H9 (cell line): Measurements from ENCODE around the gene WDR64. TPM values are rescaled to one million over a fixed set of nuclear protein-coding genes. Genes with fewer than 3 reads are reported as not detected.

ENCODE experiments used
- DNase-seq: peaks from one replicate; pipeline ENCODE4 v3.0.0-alpha.2; 2017
- H2AFZ ChIP-seq: one replicate; pipeline ENCODE4 v1.6.1; 2013; ENCODE audit warnings: mild to moderate bottlenecking, low read length, control low read depth, moderate library complexity
- H2AK5ac ChIP-seq: 2 replicates; pipeline ENCODE4 v1.6.1; 2013; ENCODE audit warnings: low read length, control low read depth, mixed read lengths; ENCODE audit not compliant: insufficient read length
- H2BK120ac ChIP-seq: one replicate; pipeline ENCODE4 v1.6.1; 2013; ENCODE audit warnings: low read depth, mild to moderate bottlenecking, low read length, control low read depth, inconsistent platforms; ENCODE audit not compliant: poor library complexity, severe bottlenecking
- H2BK12ac ChIP-seq: 2 replicates; pipeline ENCODE4 v1.6.1; 2013; ENCODE audit warnings: low read length, control low read depth, mixed read lengths, low read depth; ENCODE audit not compliant: insufficient read length
- H2BK15ac ChIP-seq: 2 replicates; pipeline ENCODE4 v1.6.1; 2013; ENCODE audit warnings: low read depth, low read length, control low read depth
- H2BK20ac ChIP-seq: one replicate; pipeline ENCODE4 v1.6.1; 2013; ENCODE audit warnings: low read depth, mild to moderate bottlenecking, low read length, control low read depth, inconsistent platforms; ENCODE audit not compliant: poor library complexity, severe bottlenecking
- H2BK5ac ChIP-seq: 2 replicates; pipeline ENCODE4 v1.6.1; 2013; ENCODE audit warnings: low read length, control low read depth, mixed read lengths; ENCODE audit not compliant: insufficient read length
- H3K14ac ChIP-seq: 2 replicates; pipeline ENCODE4 v1.6.1; 2013; ENCODE audit warnings: low read length, control low read depth; ENCODE audit not compliant: insufficient read depth
- H3K18ac ChIP-seq: 2 replicates; pipeline ENCODE4 v1.6.1; 2013; ENCODE audit warnings: low read depth, mild to moderate bottlenecking, mixed read lengths, low read length, control low read depth; ENCODE audit not compliant: insufficient read length
- H3K23ac ChIP-seq: 2 replicates; pipeline ENCODE4 v1.6.1; 2013; ENCODE audit warnings: low read length, control low read depth, mixed read lengths, low read depth; ENCODE audit not compliant: insufficient read length
- H3K23me2 ChIP-seq: 2 replicates; pipeline ENCODE4 v1.6.1; 2013; ENCODE audit warnings: low read depth, mild to moderate bottlenecking, mixed read lengths, low read length, control low read depth; ENCODE audit not compliant: insufficient read length, poor library complexity, severe bottlenecking
- H3K27ac ChIP-seq: 2 replicates; pipeline ENCODE4 v1.5.1; 2013; ENCODE audit warnings: low read length, control low read depth, mixed read lengths, low read depth; ENCODE audit not compliant: insufficient read length
- H3K27me3 ChIP-seq: 2 replicates; pipeline ENCODE4 v1.6.1; 2013; ENCODE audit warnings: low read length, control low read depth, inconsistent platforms; ENCODE audit not compliant: insufficient read depth
- H3K4ac ChIP-seq: 2 replicates; pipeline ENCODE4 v1.6.1; 2013; ENCODE audit warnings: low read depth, mild to moderate bottlenecking, control low read depth, inconsistent platforms, low read length, moderate library complexity
- H3K4me1 ChIP-seq: 2 replicates; pipeline ENCODE4 v1.6.1; 2013; ENCODE audit warnings: low read length, control low read depth, inconsistent platforms; ENCODE audit not compliant: insufficient read depth
- H3K4me2 ChIP-seq: 2 replicates; pipeline ENCODE4 v1.6.1; 2013; ENCODE audit warnings: low read length, control low read depth, mixed read lengths; ENCODE audit not compliant: insufficient read length, insufficient read depth
- H3K56ac ChIP-seq: 2 replicates; pipeline ENCODE4 v1.6.1; 2013; ENCODE audit warnings: low read depth, mild to moderate bottlenecking, mixed read lengths, low read length, control low read depth; ENCODE audit not compliant: insufficient read length
- H3K79me1 ChIP-seq: 2 replicates; pipeline ENCODE4 v1.6.1; 2013; ENCODE audit warnings: low read depth, mild to moderate bottlenecking, moderate library complexity, low read length, control low read depth, inconsistent platforms; ENCODE audit not compliant: insufficient read depth, poor library complexity, severe bottlenecking
- H3K79me2 ChIP-seq: 2 replicates; pipeline ENCODE4 v1.6.1; 2013; ENCODE audit warnings: low read length, control low read depth, inconsistent platforms; ENCODE audit not compliant: insufficient read depth
- H3K9ac ChIP-seq: 2 replicates; pipeline ENCODE4 v1.6.1; 2013; ENCODE audit warnings: low read length, control low read depth, mixed read lengths; ENCODE audit not compliant: insufficient read length; ENCODE audit errors: extremely low read depth
- H3K9me3 ChIP-seq: one replicate; pipeline ENCODE4 v1.6.1; 2013; ENCODE audit warnings: low read depth, low read length, inconsistent platforms; ENCODE audit not compliant: control insufficient read depth
- H3T11ph ChIP-seq: one replicate; pipeline ENCODE4 v1.6.1; 2013; ENCODE audit warnings: mild to moderate bottlenecking, low read length, control low read depth, inconsistent platforms
- H4K20me1 ChIP-seq: one replicate; pipeline ENCODE4 v1.6.1; 2013; ENCODE audit not compliant: control insufficient read depth, insufficient read length, insufficient read depth
- H4K5ac ChIP-seq: 2 replicates; pipeline ENCODE4 v1.6.1; 2013; ENCODE audit warnings: low read depth, mild to moderate bottlenecking, mixed read lengths, low read length, control low read depth; ENCODE audit not compliant: insufficient read length
- H4K8ac ChIP-seq: replicated peaks from 2 replicates; pipeline ENCODE4 v1.6.1; 2013; ENCODE audit warnings: low read length, control low read depth, mixed read lengths, low read depth; ENCODE audit not compliant: insufficient read length
- H4K91ac ChIP-seq: 2 replicates; pipeline ENCODE4 v1.6.1; 2013; ENCODE audit warnings: low read depth, mild to moderate bottlenecking, moderate library complexity, mixed read lengths, low read length, control low read depth; ENCODE audit not compliant: insufficient read length
- H3K27ac Mint-ChIP-seq, 3 experiments: 2 replicates in 2 of 3; 3 replicates in 1 of 3; pipeline ENCODE4 v1.8.0; 2020 to 2021; ENCODE audit warnings: mixed read lengths in 3 of 3, mild to moderate bottlenecking in 1 of 3, moderate library complexity in 1 of 3
- H3K27me3 Mint-ChIP-seq: 2 replicates; pipeline ENCODE4 v1.8.0; 2021; ENCODE audit warnings: low read depth, mild to moderate bottlenecking, moderate library complexity, mixed read lengths
- H3K36me3 Mint-ChIP-seq, 3 experiments: 2 replicates in 2 of 3; 3 replicates in 1 of 3; pipeline ENCODE4 v1.8.0; 2020 to 2021; ENCODE audit warnings: low read depth in 3 of 3, mixed read lengths in 3 of 3; ENCODE audit not compliant: insufficient read depth in 1 of 3
- H3K4me1 Mint-ChIP-seq, 2 experiments: 2 replicates each; pipeline ENCODE4 v1.8.0; 2020; ENCODE audit warnings: mixed read lengths in 2 of 2
- H3K4me3 Mint-ChIP-seq, 2 experiments: 2 replicates in 1 of 2; 3 replicates in 1 of 2; pipeline ENCODE4 v1.8.0; 2020 to 2021; ENCODE audit warnings: mild to moderate bottlenecking in 2 of 2, mixed read lengths in 2 of 2, moderate library complexity in 1 of 2
- H3K9me3 Mint-ChIP-seq, 2 experiments: 2 replicates in 1 of 2; 3 replicates in 1 of 2; pipeline ENCODE4 v1.8.0; 2020; ENCODE audit warnings: mild to moderate bottlenecking in 2 of 2, mixed read lengths in 2 of 2, moderate library complexity in 1 of 2
- CTCF ChIP-seq: fragments of 200-600 bp; sonication (generic); conservative IDR thresholded peaks from 3 replicates; pipeline ENCODE4 v1.8.0; 2021; ENCODE audit warnings: antibody characterized with exemption, mild to moderate bottlenecking
- WGBS: extraction: QIAGEN DNeasy Blood & Tissue Kit; methylation state at CpG from one replicate; pipeline ENCODE4 v1.1.7; 2013; ENCODE audit warnings: missing lambda C conversion rate, low lambda C conversion rate, mixed read lengths; ENCODE audit not compliant: insufficient read length; ENCODE audit errors: extremely low coverage; 5-methylcytosine and 5-hydroxymethylcytosine counted together
- total RNA-seq: library from RNA; stranded (reverse); gene quantifications from 2 replicates; pipeline ENCODE4 v1.2.1, GENCODE V29; 2021

Gene WDR64
- total RNA-seq, 1 experiment from 2014 or later, result not detected

- no peak for TF ChIP-seq CTCF
- no peak overlapping the region for H2AK5ac ChIP-seq
- no peaks in the 10 kb centered on the region for H3K79me2 ChIP-seq
- Mint-ChIP-seq H3K36me3 (no peaks in the 10 kb centered on the region), H3K9me3 (no peaks in the 10 kb centered on the region), H3K4me3 (no peak overlapping the region), H3K4me1 (no peaks in the 10 kb centered on the region), H3K27ac (no peak overlapping the region), H3K27me3 (no peaks in the 10 kb centered on the region)
- no peak overlapping the region for H2BK12ac ChIP-seq
- H4K8ac ChIP-seq, result no peak overlapping the region
- no peak overlapping the region for H3K18ac ChIP-seq
- H3K27ac ChIP-seq, result no peak overlapping the region
- no peak overlapping the region for H3K9ac ChIP-seq
- H2BK5ac ChIP-seq, result no peak overlapping the region
- no CpG with 5 or more reads among the region's 1 CpG for WGBS
- H4K20me1 ChIP-seq, result no peaks in the 10 kb centered on the region
- H3K23ac ChIP-seq, result no peak overlapping the region
- no peak overlapping the region for H3K4me2 ChIP-seq
- H4K91ac ChIP-seq, result no peak overlapping the region
- no peaks in the 10 kb centered on the region for H3K4me1 ChIP-seq
- H3K4ac ChIP-seq, result no peak overlapping the region
- H3K14ac ChIP-seq, result no peak overlapping the region
- H2AFZ ChIP-seq, result no peak overlapping the region
- no peak for DNase-seq
- H3K79me1 ChIP-seq, result no peaks in the 10 kb centered on the region
- no peaks in the 10 kb centered on the region for H3K27me3 ChIP-seq
- no peaks in the 10 kb centered on the region for H3K9me3 ChIP-seq
- no peak overlapping the region for H3T11ph ChIP-seq
- no peak overlapping the region for H2BK20ac ChIP-seq
- H4K5ac ChIP-seq, result no peak overlapping the region
- no peak overlapping the region for H2BK15ac ChIP-seq
- H3K56ac ChIP-seq, result no peak overlapping the region
- H3K23me2 ChIP-seq, result no peaks in the 10 kb centered on the region
- H2BK120ac ChIP-seq, result no peak overlapping the region
Observed at GRCh38 chr1:241817331-241817792, 165.3 kb downstream of the WDR64 start.
